Keratinocyte (primary cell): Measurements from ENCODE around the gene SEMA3F.

Source experiments
- EZH2 ChIP-seq: IDR thresholded peaks from one replicate; pipeline ENCODE4 v1.6.1; 2012; ENCODE audit warnings: inconsistent platforms, mild to moderate bottlenecking, low read length, moderate library complexity
- TF ChIP-seq, protein P1 (sequence below), 3 experiments: IDR thresholded peaks in 1 of 3; conservative IDR thresholded peaks in 1 of 3; optimal IDR thresholded peaks in 1 of 3; 2 replicates in 2 of 3; 3 replicates in 1 of 3; pipeline versions ENCODE3 to v1.5.1; 2011; ENCODE audit warnings: low read length in 3 of 3, mild to moderate bottlenecking in 3 of 3, moderate library complexity in 2 of 3, control low read depth in 1 of 3, inconsistent platforms in 1 of 3; ENCODE audit not compliant: insufficient read depth in 2 of 3; ENCODE audit errors: extremely low read depth in 1 of 3

DNA sequence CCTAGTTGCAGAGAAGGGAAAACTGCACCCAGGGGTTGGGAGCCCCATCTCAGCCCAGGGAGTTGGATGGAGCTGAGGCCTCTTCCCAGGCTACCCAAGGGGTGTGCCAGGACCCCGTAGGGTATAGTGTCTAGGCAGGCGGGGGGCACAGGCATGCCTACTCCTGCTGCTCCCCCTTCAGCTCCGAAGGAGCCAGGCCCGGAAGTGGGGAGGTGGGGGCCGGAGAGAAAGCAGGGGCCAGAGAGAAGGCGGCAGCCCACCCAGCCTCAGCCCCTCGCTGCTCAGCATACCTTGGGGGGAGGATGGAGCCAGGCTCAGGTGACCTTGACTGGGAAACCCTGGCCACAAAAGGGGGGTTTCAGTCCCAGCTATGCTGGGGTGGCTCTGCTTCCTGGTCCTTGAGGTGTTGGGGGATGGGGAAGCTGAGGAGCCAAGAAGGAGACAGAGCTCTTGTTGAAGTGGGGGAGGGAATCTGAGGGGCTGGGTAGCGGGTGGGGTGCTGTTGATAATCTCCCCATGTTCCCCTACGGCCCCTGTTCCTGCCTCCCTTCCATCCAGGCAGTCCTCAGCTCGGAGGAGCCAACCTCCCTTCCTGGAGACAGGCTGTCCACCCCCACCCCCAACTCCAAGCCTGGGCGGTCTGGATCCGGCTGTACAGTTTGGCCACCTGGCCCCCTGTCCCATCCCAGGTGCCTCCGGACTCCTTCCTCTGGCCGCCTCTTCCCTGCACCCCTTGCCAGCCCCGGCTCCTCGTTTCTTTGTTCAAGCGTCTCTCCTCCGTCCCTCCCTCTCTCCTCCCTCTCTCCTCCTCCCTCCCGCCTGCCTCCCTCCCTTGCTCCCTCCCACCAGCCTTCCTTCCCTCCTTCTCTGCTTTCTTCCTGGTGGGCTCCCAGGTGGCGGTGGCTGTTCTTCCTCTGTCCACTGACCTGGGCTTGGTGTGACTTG lies 1.7 kb downstream of the SEMA3F start:
- TF ChIP-seq, protein P1, sequence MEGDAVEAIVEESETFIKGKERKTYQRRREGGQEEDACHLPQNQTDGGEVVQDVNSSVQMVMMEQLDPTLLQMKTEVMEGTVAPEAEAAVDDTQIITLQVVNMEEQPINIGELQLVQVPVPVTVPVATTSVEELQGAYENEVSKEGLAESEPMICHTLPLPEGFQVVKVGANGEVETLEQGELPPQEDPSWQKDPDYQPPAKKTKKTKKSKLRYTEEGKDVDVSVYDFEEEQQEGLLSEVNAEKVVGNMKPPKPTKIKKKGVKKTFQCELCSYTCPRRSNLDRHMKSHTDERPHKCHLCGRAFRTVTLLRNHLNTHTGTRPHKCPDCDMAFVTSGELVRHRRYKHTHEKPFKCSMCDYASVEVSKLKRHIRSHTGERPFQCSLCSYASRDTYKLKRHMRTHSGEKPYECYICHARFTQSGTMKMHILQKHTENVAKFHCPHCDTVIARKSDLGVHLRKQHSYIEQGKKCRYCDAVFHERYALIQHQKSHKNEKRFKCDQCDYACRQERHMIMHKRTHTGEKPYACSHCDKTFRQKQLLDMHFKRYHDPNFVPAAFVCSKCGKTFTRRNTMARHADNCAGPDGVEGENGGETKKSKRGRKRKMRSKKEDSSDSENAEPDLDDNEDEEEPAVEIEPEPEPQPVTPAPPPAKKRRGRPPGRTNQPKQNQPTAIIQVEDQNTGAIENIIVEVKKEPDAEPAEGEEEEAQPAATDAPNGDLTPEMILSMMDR (optimal IDR thresholded peaks at IDR 0.05 in 1 of 3, IDR thresholded peaks at IDR 0.05 in 1 of 3, conservative IDR thresholded peaks at IDR 0.05 in 1 of 3; ENCODE audit: extremely low read depth in 1 of 3, insufficient read depth in 2 of 3, low read length in 3 of 3), result no peak
- TF ChIP-seq EZH2, result no peak
